A673 (cell line): ENCODE data around the gene EIF3I. TPM values are rescaled to one million over a fixed set of nuclear protein-coding genes. Genes with fewer than 3 reads are reported as not detected.

Experiments used
- BruUV-seq: library from RNA; stranded (reverse); fragments of 400-500 nt; replicated peaks from 2 replicates; lab custom pipeline; 2021; lab: Mats Ljungman, UMichigan
- CTCF ChIA-PET: fragments of 300-600 bp; sonication (Branson Sonifier 250); formaldehyde crosslinking; loops from one replicate; lab custom pipeline; 2022; ENCODE audit warnings: antibody characterized with exemption; lab: Charles Lee
- POLR2A ChIA-PET: fragments of 300-600 bp; sonication (Branson Sonifier 250); formaldehyde crosslinking; loops from one replicate; lab custom pipeline; 2022; ENCODE audit warnings: antibody characterized with exemption; ENCODE audit not compliant: low non-redundant PET; lab: Charles Lee
- DNase-seq: peaks from one replicate; pipeline ENCODE4 v3.0.0-alpha.2; 2015; ENCODE audit warnings: low spot score
- H3K27ac ChIP-seq: fragments of 200-600 bp; sonication (generic); 2 replicates; pipeline ENCODE4 v1.5.1; 2016; ENCODE audit warnings: mixed run types, low read depth, mild to moderate bottlenecking, mixed read lengths, antibody characterized with exemption, low read length; ENCODE audit not compliant: poor library complexity, severe bottlenecking
- H3K27me3 ChIP-seq: fragments of 200-600 bp; sonication (generic); replicated peaks from 2 replicates; pipeline ENCODE4 v1.6.1; 2017; ENCODE audit warnings: mixed run types, low read depth, mild to moderate bottlenecking, mixed read lengths, antibody characterized with exemption, low read length; ENCODE audit not compliant: insufficient read depth, poor library complexity
- H3K36me3 ChIP-seq: fragments of 200-600 bp; sonication (generic); 2 replicates; pipeline ENCODE4 v1.6.1; 2016; ENCODE audit warnings: mixed run types, mild to moderate bottlenecking, mixed read lengths, antibody characterized with exemption, low read length; ENCODE audit not compliant: insufficient read depth, poor library complexity, severe bottlenecking
- H3K4me1 ChIP-seq: fragments of 200-600 bp; sonication (generic); 2 replicates; pipeline ENCODE4 v1.6.1; 2017; ENCODE audit warnings: mixed run types, mild to moderate bottlenecking, mixed read lengths, antibody characterized with exemption, low read length; ENCODE audit not compliant: insufficient read depth, poor library complexity, severe bottlenecking
- H3K4me3 ChIP-seq: fragments of 200-600 bp; sonication (generic); 2 replicates; pipeline ENCODE4 v1.5.1; 2016; ENCODE audit warnings: low read depth, mixed run types, mild to moderate bottlenecking, mixed read lengths, low read length; ENCODE audit not compliant: poor library complexity, severe bottlenecking
- H3K9me3 ChIP-seq: fragments of 200-600 bp; sonication (generic); 2 replicates; pipeline ENCODE4 v1.6.1; 2016; ENCODE audit warnings: mixed run types, low read depth, mild to moderate bottlenecking, mixed read lengths, antibody characterized with exemption, low read length; ENCODE audit not compliant: poor library complexity, severe bottlenecking
- CTCF ChIP-seq: fragments of 300-800, 200-600 bp; sonication (generic); conservative IDR thresholded peaks from 2 replicates; pipeline ENCODE4 v1.5.1; 2017; ENCODE audit warnings: low read depth, mild to moderate bottlenecking, antibody characterized with exemption, low read length, moderate library complexity, mixed read lengths
- EZH2 ChIP-seq: fragments of 200-600 bp; sonication (generic); IDR thresholded peaks from 2 replicates; pipeline ENCODE4 v1.6.1; 2017; ENCODE audit warnings: borderline replicate concordance, low read depth, mild to moderate bottlenecking, mixed read lengths, antibody characterized with exemption, low read length; ENCODE audit not compliant: poor library complexity, severe bottlenecking
- intact Hi-C: fragments of 100-400 bp; cut with micrococcal nuclease; formaldehyde crosslinking; loops from one replicate; pipeline ENCODE4 v1.10.0; 2022; ENCODE audit not compliant: unreplicated experiment
- total RNA-seq: library from RNA; stranded (reverse); gene quantifications from 2 replicates; pipeline ENCODE4 v1.2.3, GENCODE V29; 2021

EIF3I gene
- total RNA-seq, 1 experiment from 2014 or later, result 298 TPM

GRCh38 chr1:32265846-32266245 lies 43.6 kb downstream of the EIF3I start:
- TF ChIP-seq EZH2, result no peak
- no peak for TF ChIP-seq CTCF
- intact Hi-C loops, result no loop called here
- Histone ChIP-seq H3K27ac (no peak overlapping the region), H3K36me3 (no peaks in the 10 kb centered on the region), H3K4me1 (no peaks in the 10 kb centered on the region), H3K9me3 (no peaks in the 10 kb centered on the region), H3K27me3 (no peaks in the 10 kb centered on the region), H3K4me3 (no peak overlapping the region)
- CTCF ChIA-PET, result no interaction called here
- POLR2A ChIA-PET, result no interaction called here
- BruUV-seq, result no TSS peak
- DNase-seq, result no peak

GRCh38 chr1:32266921-32267591 lies 44.8 kb downstream of the EIF3I start:
- CTCF ChIA-PET, result no interaction called here
- POLR2A ChIA-PET, result no interaction called here
- Histone ChIP-seq H3K9me3 (no peaks in the 10 kb centered on the region), H3K27me3 (no peaks in the 10 kb centered on the region), H3K36me3 (no peaks in the 10 kb centered on the region), H3K4me3 (no peak overlapping the region), H3K27ac (no peak overlapping the region), H3K4me1 (no peaks in the 10 kb centered on the region)
- no peak for DNase-seq
- intact Hi-C loops, result no loop called here
- no TSS peak for BruUV-seq
- TF ChIP-seq EZH2, result no peak
- no peak for TF ChIP-seq CTCF

- H3K36me3 ChIP-seq, result no peaks in the 10 kb centered on the region
- intact Hi-C loops, result no loop called here
- no TSS peak for BruUV-seq
- H3K9me3 ChIP-seq, result no peaks in the 10 kb centered on the region
- no peak overlapping the region for H3K27ac ChIP-seq
- ChIA-PET POLR2A (no interaction called here), CTCF (no interaction called here)
- no peak overlapping the region for H3K4me3 ChIP-seq
- DNase-seq, result no peak
- no peak for TF ChIP-seq CTCF
- TF ChIP-seq EZH2, result no peak
- H3K4me1 ChIP-seq, result no peaks in the 10 kb centered on the region
- H3K27me3 ChIP-seq, result no peaks in the 10 kb centered on the region
Measured at GRCh38 chr1:32269744-32270143, 47.5 kb downstream of the EIF3I start.
